ENCODE results near the gene AGTR1.

- TF ChIP-seq CTCF (optimal IDR thresholded peaks at IDR 0.05 in 1 of 3, IDR thresholded peaks at IDR 0.05 in 1 of 3, conservative IDR thresholded peaks at IDR 0.05 in 1 of 3; ENCODE audit: extremely low read depth in 1 of 3, insufficient read depth in 2 of 3, low read length in 3 of 3) = no peak
- no peak for TF ChIP-seq EZH2 (IDR thresholded peaks at IDR 0.05; ENCODE audit: low read length)
These were observed 92.7 kb downstream of the AGTR1 start for GRCh38 chr3:148790370-148790769.
